HG03159 (cell line): Measurements from ENCODE around the gene NME5.
"Not testable (repeated sequence)": the region's sequence is repeated elsewhere in the genome, so short reads cannot be mapped to it uniquely, and the experiment has no call there.

Source experiments
- ATAC-seq: cut with Tn5 transposase; IDR thresholded peaks from one replicate; pipeline ENCODE4 v1.9.1; 2021; ENCODE audit warnings: mild to moderate bottlenecking, moderate library complexity; ENCODE audit not compliant: unreplicated experiment

The NME5 gene

DNA sequence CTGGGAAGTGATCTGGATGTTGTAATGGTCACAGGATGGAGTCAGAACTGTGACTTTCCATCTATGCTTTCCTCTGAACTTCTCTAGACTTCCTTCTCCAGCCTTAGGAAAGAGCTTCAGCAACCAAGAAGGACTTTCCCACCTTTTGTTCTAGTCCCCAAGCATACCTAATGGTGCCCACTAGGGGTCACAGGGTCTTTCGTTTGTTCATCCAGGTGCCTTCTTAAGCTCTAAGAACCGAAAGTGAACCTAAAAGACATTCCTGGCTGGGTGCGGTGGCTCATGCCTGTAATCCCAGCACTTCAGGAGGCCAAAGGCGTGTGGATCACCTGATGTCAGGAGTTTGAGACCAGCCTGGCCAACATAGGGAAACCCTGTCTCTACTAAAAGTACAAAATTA is 57.2 kb downstream of the NME5 start:
- ATAC-seq = no peak

DNA sequence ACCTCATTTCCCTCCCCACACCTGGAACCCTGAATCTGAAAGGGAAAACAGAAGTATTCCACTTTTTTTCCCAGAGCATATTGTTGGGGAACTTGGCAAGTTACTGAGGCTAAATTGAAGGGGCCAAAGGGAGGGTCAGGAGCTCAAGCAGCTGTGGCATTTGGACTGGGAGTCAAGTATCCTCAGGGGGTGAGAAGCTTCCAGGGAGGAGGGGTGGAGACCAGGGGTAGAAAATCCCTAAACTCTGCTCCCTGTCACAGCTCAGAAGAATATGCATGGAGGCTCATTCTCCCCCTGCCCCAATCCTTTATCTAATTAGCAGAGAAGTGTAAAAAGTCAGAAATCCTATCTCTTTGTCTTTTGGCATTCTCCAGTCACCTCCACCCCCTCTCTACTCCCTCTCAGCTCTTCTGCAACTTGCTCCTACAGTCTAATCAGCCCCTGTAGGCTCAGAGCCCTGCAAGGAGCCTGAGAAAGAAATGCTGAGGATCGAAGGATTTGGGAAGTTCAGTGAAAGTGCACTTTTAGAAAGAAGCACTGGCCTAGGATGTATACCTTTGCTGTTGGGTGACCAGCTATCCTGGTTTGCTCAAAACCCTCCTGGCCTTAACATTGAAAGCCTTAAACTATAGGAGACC is 61.1 kb downstream of the NME5 start:
- ATAC-seq = no peak

DNA sequence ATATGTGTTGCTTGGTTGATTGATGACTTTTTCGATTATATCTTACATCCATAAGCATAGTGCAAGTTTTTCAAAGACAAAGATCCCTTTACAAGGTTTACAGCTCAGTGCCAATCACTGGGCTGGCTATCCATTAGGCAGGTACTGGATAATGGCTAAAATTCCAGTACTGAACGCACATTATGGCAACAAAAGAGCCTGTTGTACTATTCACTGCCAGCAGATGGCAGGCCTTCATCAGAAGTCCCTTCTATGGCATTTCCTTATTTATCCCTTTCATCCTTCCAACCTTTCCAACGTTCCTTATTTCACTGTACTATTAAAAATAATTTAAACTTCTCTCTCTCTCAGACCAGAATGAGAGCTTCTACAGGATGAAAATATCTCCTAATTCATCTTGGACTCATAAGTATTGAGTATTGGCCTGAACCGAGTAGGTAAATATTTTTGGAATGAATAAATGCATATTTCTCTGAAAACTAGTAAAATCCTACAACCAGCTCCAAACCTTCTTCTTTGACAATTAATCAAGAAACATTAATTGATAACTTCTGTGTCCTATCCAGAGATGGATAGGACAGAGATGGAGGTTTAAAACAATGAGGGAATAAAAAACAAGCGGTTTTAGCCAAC is 62.0 kb downstream of the NME5 start:
- ATAC-seq = no peak

DNA sequence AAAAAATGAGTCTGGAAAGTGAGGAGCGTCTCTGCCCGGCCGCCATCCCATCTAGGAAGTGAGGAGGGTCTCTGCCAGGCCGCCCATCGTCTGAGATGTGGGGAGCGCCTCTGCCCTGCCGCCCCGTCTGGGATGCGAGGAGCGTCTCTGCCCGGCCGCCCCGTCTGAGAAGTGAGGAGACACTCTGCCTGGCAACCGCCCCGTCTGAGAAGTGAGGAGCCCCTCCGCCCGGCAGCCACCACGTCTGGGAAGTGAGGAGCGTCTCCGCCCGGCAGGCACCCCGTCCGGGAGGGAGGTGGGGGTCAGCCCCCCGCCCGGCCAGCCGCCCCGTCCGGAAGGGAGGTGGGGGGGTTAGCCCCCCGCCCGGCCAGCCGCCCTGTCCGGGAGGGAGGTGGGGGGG is 69.2 kb downstream of the NME5 start:
- not testable (repeated sequence) for ATAC-seq

DNA sequence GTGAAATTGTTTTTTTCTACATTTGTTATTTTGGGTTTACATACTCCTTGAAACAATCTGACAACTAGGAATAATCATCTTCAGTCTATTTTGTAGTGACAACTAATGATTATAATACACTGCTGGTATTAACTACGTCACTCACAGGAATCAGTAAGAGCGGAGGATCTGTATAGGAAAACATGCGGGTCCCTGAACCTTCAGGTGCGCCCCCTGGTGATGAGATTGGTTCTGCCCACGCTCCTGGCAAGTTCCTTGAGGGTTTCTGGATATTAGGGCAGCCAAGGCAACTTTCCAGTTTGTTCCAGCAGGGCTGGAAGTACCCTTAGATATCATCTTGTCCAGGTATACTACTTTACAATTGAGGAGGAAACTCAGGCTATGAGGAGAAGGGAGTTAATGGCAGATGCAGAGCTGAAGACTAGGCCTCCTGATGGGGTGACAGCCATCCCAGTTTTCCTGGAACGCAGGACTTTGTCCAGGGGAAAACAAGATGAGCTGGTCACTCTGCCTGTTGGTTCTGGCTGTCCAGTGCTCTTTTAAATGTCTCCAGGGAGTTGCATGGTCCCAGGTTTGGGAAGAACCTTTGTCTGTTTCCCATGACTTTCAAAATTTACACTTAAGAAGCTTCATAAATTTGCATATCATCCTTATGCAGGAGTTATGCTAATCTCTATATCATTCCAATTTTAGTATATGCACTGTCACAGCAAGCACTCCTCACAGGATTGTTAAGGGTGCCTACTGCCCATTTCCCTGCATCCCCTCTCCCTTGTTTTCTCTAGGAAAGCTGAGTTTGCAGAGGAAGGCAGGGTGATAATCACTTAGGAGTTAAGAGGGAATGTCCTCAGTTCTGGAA is 70.3 kb downstream of the NME5 start:
- ATAC-seq = no peak

GRCh38 chr5:138067945-138068344 is 71.3 kb downstream of the NME5 start:
- ATAC-seq = no peak
